Measurements from ENCODE around the gene MAP2K5. TPM values are rescaled to one million over a fixed set of nuclear protein-coding genes. Genes with fewer than 3 reads are reported as not detected.

The MAP2K5 gene
- total RNA-seq, 1 experiment from 2014 or later = 13.6 TPM

DNA sequence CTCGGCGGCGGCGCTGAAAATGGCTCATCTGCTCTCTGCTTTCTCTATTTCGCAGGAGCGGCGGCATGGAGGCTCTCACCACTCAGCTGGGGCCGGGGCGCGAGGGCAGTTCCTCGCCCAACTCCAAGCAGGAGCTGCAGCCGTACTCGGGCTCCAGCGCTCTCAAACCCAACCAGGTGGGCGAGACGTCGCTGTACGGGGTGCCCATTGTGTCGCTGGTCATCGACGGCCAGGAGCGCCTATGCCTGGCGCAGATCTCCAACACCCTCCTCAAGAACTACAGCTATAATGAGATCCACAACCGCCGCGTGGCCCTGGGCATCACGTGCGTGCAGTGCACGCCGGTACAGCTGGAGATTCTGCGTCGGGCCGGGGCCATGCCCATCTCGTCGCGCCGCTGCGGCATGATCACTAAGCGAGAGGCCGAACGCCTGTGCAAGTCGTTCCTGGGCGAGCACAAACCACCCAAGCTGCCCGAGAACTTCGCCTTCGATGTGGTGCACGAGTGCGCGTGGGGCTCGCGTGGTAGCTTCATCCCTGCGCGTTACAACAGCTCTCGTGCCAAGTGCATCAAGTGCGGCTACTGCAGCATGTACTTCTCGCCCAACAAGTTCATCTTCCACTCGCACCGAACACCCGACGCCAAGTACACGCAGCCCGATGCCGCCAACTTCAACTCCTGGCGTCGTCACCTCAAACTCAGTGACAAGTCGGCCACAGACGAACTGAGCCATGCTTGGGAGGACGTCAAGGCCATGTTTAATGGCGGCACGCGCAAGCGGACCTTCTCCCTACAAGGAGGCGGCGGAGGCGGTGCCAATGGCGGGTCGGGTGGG lies 283.6 kb downstream of the MAP2K5 start (continued):
- TF ChIP-seq GTF2I (CRISPR knock-in tag; conservative IDR thresholded peaks at IDR 0.05) = no peak
- TF ChIP-seq, protein P1, sequence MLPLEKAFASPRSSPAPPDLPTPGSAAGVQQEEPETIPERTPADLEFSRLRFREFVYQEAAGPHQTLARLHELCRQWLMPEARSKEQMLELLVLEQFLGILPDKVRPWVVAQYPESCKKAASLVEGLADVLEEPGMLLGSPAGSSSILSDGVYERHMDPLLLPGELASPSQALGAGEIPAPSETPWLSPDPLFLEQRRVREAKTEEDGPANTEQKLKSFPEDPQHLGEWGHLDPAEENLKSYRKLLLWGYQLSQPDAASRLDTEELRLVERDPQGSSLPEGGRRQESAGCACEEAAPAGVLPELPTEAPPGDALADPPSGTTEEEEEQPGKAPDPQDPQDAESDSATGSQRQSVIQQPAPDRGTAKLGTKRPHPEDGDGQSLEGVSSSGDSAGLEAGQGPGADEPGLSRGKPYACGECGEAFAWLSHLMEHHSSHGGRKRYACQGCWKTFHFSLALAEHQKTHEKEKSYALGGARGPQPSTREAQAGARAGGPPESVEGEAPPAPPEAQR (CRISPR knock-in tag; IDR thresholded peaks at IDR 0.05) = no peak
- no peak for TF ChIP-seq CBFB (CRISPR knock-in tag; IDR thresholded peaks at IDR 0.05; ENCODE audit: low read depth)
- 0 out of 2 replicates have a peak, but pooled peaks have one; percentile 15 for TF ChIP-seq ZNF317 (CRISPR knock-in tag; IDR thresholded peaks at IDR 0.05; ENCODE audit: borderline replicate concordance, low read depth)
- TF ChIP-seq, protein P2, sequence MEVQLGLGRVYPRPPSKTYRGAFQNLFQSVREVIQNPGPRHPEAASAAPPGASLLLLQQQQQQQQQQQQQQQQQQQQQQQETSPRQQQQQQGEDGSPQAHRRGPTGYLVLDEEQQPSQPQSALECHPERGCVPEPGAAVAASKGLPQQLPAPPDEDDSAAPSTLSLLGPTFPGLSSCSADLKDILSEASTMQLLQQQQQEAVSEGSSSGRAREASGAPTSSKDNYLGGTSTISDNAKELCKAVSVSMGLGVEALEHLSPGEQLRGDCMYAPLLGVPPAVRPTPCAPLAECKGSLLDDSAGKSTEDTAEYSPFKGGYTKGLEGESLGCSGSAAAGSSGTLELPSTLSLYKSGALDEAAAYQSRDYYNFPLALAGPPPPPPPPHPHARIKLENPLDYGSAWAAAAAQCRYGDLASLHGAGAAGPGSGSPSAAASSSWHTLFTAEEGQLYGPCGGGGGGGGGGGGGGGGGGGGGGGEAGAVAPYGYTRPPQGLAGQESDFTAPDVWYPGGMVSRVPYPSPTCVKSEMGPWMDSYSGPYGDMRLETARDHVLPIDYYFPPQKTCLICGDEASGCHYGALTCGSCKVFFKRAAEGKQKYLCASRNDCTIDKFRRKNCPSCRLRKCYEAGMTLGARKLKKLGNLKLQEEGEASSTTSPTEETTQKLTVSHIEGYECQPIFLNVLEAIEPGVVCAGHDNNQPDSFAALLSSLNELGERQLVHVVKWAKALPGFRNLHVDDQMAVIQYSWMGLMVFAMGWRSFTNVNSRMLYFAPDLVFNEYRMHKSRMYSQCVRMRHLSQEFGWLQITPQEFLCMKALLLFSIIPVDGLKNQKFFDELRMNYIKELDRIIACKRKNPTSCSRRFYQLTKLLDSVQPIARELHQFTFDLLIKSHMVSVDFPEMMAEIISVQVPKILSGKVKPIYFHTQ (CRISPR knock-in tag; IDR thresholded peaks at IDR 0.05) = no peak
- no peak for TF ChIP-seq SMAD4 (CRISPR knock-in tag; IDR thresholded peaks at IDR 0.05)
- no peak for TF ChIP-seq ZNF138 (CRISPR knock-in tag; conservative IDR thresholded peaks at IDR 0.05)

DNA sequence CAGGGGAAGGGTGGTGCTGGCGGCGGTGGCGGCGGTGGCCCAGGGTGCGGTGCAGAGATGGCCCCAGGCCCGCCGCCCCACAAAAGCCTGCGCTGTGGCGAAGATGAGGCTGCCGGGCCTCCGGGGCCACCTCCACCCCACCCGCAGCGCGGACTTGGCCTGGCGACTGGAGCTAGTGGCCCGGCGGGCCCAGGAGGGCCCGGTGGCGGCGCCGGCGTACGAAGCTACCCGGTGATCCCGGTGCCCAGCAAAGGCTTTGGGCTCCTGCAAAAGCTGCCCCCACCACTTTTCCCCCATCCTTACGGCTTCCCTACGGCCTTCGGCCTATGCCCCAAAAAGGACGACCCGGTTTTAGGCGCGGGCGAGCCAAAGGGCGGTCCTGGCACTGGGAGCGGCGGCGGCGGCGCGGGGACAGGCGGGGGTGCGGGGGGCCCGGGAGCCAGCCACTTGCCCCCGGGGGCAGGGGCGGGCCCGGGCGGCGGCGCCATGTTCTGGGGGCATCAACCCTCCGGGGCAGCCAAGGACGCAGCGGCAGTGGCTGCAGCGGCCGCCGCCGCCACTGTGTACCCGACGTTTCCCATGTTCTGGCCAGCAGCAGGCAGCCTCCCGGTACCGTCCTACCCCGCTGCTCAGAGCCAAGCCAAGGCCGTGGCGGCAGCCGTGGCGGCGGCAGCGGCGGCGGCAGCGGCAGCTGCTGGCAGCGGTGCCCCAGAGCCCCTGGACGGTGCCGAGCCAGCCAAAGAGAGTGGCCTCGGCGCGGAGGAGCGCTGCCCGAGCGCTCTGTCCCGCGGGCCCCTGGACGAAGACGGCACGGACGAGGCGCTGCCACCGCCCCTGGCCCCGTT lies 284.4 kb downstream of the MAP2K5 start:
- Mint-ChIP-seq H3K4me1 (peaks cover 55% of the 10 kb centered on the region), H3K27ac (no peak overlapping the region), H3K27me3 (ENCODE audit: low read depth) (peaks cover 94% of the 10 kb centered on the region), H3K36me3 (no peaks in the 10 kb centered on the region; the same call in 1 of the 2 replicates), H3K9me3 (no peaks in the 10 kb centered on the region), H3K4me3 (no peak overlapping the region)
- CTCF ChIA-PET = interaction anchor here (0.7 to 5.0 kb wide), 2 partner anchors 8 to 140 kb away, joined by 5 to 31 read pairs; no protein-coding TSS in a partner anchor
- DNase-seq (ENCODE audit: low spot score) (no peak), ATAC-seq (no peak)
- POLR2A ChIA-PET = no interaction called here
- TF ChIP-seq, protein P3, sequence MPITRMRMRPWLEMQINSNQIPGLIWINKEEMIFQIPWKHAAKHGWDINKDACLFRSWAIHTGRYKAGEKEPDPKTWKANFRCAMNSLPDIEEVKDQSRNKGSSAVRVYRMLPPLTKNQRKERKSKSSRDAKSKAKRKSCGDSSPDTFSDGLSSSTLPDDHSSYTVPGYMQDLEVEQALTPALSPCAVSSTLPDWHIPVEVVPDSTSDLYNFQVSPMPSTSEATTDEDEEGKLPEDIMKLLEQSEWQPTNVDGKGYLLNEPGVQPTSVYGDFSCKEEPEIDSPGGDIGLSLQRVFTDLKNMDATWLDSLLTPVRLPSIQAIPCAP (CRISPR knock-in tag; IDR thresholded peaks at IDR 0.05) = no peak
- no peak for TF ChIP-seq EMX1 (CRISPR knock-in tag; IDR thresholded peaks at IDR 0.05)
- TF ChIP-seq, protein P4, sequence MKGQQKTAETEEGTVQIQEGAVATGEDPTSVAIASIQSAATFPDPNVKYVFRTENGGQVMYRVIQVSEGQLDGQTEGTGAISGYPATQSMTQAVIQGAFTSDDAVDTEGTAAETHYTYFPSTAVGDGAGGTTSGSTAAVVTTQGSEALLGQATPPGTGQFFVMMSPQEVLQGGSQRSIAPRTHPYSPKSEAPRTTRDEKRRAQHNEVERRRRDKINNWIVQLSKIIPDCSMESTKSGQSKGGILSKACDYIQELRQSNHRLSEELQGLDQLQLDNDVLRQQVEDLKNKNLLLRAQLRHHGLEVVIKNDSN (CRISPR knock-in tag; IDR thresholded peaks at IDR 0.05) = 0 out of 2 replicates have a peak, but pooled peaks have one; percentile 5

DNA sequence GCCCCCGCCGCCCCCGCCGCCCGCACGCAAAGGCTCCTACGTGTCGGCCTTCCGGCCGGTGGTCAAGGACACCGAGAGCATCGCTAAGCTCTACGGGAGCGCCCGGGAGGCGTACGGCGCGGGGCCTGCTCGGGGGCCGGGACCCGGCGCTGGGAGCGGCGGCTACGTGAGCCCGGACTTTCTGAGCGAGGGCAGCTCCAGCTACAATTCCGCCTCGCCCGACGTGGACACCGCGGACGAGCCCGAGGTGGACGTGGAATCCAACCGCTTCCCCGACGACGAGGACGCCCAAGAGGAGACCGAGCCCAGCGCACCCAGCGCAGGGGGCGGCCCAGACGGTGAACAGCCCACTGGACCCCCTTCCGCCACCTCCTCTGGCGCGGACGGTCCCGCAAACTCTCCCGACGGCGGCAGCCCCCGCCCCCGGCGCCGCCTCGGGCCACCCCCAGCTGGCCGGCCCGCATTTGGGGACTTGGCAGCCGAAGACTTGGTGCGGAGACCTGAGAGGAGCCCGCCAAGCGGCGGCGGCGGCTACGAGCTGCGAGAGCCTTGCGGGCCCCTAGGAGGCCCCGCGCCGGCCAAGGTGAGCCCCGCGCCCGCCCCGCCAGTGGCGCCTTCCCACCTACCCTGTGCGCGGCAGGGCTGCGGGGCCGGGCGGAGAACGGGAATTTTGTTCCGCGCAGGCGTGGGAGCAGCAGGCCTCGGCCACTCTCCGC lies 285.2 kb downstream of the MAP2K5 start:
- Mint-ChIP-seq H3K9me3 (no peaks in the 10 kb centered on the region), H3K4me3 (peak overlapping the region; percentile 59; the same call in 1 of the 2 replicates), H3K27me3 (ENCODE audit: low read depth) (peaks cover 94% of the 10 kb centered on the region), H3K27ac (no peak overlapping the region), H3K4me1 (peaks cover 50% of the 10 kb centered on the region), H3K36me3 (no peaks in the 10 kb centered on the region; the same call in 1 of the 2 replicates)
- POLR2A ChIA-PET = interaction anchor here (0.6 kb wide), 1 partner anchor 1765 kb away, joined by 3 read pairs; no protein-coding TSS in a partner anchor
- no peak for ATAC-seq
- DNase-seq (ENCODE audit: low spot score) = peak; percentile 46
- CTCF ChIA-PET = interaction anchor here (0.7 kb wide), 1 partner anchor 140 kb away, joined by 5 read pairs; no protein-coding TSS in a partner anchor
- TF ChIP-seq, protein P5, sequence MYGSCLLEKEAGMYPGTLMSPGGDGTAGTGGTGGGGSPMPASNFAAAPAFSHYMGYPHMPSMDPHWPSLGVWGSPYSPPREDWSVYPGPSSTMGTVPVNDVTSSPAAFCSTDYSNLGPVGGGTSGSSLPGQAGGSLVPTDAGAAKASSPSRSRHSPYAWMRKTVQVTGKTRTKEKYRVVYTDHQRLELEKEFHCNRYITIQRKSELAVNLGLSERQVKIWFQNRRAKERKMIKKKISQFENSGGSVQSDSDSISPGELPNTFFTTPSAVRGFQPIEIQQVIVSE (CRISPR knock-in tag; IDR thresholded peaks at IDR 0.05; ENCODE audit: borderline replicate concordance) = no peak
- TF ChIP-seq, protein P6, sequence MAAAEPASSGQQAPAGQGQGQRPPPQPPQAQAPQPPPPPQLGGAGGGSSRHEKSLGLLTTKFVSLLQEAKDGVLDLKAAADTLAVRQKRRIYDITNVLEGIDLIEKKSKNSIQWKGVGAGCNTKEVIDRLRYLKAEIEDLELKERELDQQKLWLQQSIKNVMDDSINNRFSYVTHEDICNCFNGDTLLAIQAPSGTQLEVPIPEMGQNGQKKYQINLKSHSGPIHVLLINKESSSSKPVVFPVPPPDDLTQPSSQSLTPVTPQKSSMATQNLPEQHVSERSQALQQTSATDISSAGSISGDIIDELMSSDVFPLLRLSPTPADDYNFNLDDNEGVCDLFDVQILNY (CRISPR knock-in tag; IDR thresholded peaks at IDR 0.05) = no peak
- TF ChIP-seq, protein P7, sequence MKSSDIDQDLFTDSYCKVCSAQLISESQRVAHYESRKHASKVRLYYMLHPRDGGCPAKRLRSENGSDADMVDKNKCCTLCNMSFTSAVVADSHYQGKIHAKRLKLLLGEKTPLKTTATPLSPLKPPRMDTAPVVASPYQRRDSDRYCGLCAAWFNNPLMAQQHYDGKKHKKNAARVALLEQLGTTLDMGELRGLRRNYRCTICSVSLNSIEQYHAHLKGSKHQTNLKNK (CRISPR knock-in tag; IDR thresholded peaks at IDR 0.05) = no peak
- TF ChIP-seq, protein P8, sequence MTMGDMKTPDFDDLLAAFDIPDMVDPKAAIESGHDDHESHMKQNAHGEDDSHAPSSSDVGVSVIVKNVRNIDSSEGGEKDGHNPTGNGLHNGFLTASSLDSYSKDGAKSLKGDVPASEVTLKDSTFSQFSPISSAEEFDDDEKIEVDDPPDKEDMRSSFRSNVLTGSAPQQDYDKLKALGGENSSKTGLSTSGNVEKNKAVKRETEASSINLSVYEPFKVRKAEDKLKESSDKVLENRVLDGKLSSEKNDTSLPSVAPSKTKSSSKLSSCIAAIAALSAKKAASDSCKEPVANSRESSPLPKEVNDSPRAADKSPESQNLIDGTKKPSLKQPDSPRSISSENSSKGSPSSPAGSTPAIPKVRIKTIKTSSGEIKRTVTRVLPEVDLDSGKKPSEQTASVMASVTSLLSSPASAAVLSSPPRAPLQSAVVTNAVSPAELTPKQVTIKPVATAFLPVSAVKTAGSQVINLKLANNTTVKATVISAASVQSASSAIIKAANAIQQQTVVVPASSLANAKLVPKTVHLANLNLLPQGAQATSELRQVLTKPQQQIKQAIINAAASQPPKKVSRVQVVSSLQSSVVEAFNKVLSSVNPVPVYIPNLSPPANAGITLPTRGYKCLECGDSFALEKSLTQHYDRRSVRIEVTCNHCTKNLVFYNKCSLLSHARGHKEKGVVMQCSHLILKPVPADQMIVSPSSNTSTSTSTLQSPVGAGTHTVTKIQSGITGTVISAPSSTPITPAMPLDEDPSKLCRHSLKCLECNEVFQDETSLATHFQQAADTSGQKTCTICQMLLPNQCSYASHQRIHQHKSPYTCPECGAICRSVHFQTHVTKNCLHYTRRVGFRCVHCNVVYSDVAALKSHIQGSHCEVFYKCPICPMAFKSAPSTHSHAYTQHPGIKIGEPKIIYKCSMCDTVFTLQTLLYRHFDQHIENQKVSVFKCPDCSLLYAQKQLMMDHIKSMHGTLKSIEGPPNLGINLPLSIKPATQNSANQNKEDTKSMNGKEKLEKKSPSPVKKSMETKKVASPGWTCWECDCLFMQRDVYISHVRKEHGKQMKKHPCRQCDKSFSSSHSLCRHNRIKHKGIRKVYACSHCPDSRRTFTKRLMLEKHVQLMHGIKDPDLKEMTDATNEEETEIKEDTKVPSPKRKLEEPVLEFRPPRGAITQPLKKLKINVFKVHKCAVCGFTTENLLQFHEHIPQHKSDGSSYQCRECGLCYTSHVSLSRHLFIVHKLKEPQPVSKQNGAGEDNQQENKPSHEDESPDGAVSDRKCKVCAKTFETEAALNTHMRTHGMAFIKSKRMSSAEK (CRISPR knock-in tag; IDR thresholded peaks at IDR 0.05; ENCODE audit: borderline replicate concordance) = no peak

Data from WTC11 (cell line).